Measurements from ENCODE around the gene CACYBP.
A peak's percentile ranks its signal among the peaks of the same experiment; 100 is the strongest.
"Not testable (repeated sequence)": the region's sequence is repeated elsewhere in the genome, so short reads cannot be mapped to it uniquely, and the experiment has no call there.

The CACYBP gene

DNA sequence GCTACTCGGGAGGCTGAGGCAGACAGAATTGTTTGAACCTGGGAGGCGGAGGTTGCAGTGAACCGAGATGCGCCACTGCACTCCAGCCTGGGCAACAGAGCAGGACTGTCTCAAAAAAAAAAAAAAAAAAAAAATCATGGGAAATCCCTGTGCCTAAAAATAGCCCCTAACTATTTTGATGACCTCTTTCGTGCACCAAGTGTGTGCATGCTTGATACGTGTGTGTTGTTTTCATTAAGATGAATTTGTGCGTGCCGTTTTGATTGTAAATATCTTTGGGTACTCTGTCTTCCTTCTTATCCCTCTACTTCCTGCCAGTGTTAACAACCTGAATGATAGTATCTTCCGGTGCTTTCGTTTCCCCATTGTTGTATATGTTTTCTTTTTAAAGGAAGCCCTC, 9.8 kb downstream of the CACYBP start:
- DNase-seq (ENCODE audit: low spot score): no peak

DNA sequence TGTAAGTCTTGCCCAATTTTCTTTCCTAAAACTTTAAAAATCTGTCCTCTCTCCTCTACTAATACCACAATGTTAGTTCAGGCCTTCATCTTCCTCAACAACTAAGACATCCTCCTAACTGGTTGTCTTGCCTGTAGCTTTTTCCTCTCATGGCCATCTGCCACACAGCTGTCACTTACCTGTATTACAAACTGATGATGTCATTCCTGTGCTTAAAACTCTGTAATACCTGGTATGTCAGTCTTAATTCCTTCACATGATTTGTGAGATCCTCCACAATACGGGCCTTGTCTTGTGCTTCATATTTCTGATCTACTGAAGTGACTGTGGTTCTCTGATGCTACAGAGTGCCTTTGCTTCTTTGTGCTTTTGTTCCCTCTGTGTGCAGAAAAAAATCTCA, 13.7 kb downstream of the CACYBP start:
- no peak for DNase-seq (ENCODE audit: low spot score)

DNA sequence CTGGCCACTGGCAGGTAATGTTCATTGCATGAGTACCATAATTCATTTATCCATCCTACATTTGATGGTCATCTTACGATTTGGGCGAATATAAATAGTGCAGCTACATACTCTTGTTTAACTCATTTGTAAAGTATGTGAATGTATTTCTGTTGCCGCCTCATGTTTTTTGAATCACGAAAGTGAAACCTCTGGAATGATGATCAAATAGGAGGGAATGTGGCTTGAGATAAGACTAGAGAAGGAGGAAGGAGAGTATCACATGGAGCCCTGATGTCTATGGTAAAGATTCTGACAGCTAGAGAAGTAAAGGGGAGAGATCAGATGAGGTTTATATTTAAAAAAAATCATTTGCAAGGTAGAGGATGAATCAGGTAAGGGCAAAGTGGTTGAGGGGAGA, 15.5 kb downstream of the CACYBP start:
- DNase-seq (ENCODE audit: low spot score): no peak

DNA sequence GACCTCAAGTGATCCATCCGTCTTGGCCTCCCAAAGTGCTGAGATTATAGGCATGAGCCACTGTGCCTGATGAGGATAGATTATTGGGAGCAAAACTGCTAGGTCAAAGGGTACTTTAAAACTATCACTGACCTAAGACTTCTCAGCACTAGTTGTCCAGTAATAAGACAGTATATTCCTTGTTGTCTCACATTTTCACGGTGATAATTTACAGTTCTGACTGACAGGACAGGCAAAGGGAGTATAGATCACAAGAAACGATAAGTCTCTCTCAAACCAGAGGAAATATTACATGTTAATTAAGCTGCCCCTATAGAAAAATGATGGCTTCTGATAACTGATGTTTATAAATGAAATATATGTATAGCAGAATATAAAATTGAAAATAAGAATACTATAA, 19.8 kb downstream of the CACYBP start:
- DNase-seq (ENCODE audit: low spot score): no peak

DNA sequence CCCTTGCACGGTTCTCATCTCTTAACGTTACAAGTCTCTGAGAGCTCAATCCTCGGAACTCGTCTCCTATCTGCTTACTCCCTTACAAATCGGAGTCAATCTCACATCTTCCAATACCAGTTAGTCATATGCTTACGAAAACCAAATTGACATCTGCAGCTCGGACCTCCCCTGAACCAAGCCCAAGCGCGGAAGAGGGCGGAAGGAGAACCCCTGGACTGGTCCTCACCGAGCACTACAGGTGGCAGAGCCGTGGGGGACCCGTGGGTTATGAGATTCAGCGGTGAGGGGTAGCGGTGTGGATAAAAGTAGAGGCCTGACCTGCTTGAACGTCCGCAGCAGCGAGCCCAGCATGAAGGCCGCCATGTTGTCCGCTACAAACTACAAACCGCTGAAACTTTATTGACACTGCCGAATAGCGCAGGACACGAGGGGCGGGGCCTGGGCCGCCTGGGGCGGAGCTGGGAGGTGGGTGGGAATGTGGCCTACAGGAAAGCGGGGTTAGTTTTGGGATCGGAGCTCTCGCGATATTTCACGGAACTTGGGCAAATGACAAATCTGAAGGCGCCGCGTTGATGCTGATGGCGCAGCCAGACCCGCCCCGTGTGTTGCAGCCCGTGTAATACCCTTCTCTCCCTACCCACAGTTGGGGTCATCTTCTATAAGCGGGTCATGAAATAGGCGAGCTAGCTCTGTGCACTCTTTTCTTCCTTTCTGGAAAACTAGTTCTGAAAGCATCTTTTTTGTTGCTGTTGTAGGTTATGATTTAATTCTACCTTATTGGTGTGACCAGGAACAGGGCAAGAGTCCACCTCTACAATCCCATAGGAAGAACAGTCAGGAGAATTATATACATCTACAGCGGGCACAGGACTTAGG, 23.5 kb downstream of the CACYBP start, which contains the start of gene MRPS14:
MRPS14 (minus strand) TSS at position 383 of the 879 bp plus-strand sequence; CDS start at position 366, 17 bp downstream.
- peak; percentile 97 for DNase-seq (ENCODE audit: low spot score)

DNA sequence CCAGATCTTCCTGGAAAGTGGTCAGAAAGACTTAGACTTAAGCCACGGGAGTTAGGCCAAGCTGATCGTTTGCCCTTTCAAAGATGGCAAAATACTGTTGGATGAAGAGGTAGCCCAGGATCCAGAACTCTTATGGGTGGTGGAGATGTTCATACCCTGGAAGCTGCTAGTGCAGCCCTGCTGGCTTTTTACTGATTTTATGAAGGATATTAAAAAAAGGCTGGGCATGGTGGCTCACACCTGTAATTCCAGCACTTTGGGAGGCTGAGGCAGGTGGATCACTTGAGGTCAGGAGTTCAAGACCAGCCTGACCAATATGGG, 24.1 kb downstream of the CACYBP start:
- not testable (repeated sequence) for DNase-seq (ENCODE audit: low spot score)

DNA sequence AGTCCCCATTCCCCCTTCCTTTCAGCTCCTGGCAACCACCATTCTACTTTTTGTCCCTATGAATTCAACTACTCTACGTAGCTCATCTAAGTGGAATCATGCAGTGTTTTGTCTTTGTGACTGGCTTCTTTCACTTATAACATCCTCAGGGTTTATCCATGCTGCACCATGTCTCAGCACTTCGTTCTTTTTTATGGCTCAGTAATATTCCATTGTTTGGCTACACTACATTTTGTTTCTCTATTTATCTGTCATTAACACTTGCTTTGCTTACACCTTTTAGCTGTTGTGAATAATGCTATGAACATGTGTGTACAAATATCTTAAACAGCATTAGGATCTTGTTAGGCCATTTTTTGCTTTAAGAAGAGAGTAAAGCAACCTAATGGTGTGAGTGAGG, 25.0 kb downstream of the CACYBP start:
- DNase-seq (ENCODE audit: low spot score): no peak

DNA sequence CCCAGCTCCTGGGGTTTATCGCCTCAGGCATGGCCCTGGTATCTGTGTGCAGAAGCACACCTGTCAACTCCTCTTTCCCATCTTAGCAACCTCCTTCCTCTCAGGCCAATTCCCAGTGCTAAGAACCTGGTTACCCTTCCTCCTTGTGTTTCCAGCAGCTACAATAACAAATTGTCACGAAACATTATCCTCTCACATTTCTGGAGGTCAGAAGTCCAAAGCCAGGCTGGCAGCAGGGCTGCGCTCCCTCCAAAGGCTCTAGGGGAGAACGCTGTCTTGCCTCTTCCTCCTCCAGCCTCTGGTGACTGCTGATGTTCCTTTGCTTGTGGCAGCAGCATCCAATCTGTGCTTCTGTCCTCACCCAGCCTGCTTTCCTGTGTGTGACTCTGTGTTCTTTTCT, 34.2 kb downstream of the CACYBP start:
- no peak for DNase-seq (ENCODE audit: low spot score)

DNA sequence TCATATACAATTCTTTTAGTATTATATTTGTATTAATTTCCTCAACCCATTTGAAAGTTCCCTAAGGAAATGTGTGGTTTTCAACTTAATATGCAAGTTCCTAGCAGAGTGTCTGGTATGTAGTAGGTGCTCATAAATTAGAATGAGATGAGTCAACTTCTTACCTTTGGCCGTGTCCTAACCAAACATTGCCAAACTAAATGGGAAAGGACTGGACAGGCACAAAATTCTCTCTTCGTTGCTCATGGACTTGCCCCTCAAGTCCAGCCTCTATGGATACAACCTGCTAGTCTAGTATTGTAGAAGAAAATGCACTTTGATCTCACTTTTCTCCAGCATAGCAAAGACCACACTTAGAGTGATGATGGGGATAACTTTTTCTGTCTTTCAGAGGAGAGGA, 35.0 kb downstream of the CACYBP start:
- no peak for DNase-seq (ENCODE audit: low spot score)

DNA sequence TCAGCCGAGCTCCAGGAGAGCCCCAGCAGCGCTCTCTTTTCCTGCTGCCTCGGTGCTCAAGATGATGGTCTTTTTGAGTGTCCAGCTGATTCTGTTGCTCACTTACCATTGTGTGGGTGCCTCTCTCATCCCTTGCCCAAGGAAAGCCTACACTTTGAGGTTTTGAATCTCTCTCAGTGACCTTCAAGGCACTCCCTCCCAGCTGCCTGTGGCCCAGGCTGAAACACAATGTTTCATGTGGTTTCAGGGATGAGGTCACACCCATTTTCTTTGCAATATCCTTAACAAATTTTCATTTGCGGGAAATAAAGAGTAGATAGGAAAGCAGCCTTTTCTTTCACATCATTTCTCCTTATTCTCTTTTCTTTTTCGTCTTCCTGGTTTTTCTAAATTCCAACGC, 36.1 kb downstream of the CACYBP start:
- DNase-seq (ENCODE audit: low spot score): no peak

DNA sequence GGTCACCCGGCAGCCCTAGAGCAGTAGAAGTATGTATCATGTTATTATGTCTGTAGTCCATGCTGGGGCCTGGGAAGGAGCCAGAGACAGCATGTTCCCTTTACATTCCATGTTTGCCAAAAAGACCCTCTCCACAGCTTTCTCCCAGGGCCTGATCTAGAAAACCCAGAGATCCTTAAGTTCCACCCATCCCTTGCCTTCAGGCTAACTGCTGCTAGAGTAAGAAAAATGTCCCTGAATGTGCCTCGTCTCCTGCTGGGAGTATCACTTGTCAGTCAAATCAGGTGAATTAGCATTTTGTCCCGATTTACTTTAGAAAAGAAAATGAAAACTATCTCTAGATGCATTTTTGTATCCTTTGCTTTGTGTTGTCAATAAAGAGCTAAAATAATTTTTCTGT, 36.7 kb downstream of the CACYBP start:
- no peak for DNase-seq (ENCODE audit: low spot score)

DNA sequence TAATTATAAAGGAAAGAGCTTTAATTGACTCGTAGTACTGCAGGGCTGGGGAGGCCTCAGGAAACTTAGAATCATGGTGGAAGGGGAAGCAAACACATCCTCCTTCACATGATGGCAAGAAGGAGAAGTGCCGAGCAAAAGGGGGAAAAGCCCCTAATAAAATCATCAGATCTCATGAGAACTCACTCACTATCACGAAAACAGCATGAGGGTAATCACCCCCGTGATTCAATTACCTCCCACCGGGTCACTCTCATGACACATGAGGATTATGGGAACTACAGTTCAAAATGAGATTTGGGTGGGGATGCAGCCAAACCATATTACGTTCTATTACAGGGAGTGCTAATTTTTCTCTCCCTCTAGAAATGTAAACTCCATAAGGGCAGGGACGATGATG, 37.7 kb downstream of the CACYBP start:
- DNase-seq (ENCODE audit: low spot score): no peak

DNA sequence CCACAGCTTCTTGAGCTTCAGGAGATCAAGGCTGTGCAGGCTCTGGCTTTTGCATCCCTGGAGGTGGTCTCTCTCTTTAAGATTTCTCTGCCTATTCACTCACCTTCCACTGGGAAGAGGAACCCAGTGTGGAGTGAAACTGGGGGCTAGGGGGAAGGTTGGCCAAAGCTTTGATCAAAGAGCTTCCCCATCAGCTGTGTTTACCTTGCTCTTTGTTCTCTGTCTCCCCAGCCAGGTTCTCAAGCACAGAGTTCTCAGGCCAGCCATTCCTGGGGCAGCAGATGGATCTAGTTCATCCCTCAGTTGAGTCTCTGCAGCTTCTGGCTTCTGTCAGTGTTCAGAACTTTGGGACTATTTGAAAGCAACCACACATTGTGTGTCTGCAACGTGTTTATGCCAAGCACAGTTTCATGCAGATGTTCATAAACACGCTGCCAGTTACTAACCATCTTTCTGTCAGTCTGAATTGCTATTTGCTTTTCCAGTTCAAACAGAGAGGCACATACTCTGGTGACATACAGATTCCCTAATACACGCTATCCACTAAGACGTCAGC, 40.7 kb downstream of the CACYBP start:
- no peak for DNase-seq (ENCODE audit: low spot score)

DNA sequence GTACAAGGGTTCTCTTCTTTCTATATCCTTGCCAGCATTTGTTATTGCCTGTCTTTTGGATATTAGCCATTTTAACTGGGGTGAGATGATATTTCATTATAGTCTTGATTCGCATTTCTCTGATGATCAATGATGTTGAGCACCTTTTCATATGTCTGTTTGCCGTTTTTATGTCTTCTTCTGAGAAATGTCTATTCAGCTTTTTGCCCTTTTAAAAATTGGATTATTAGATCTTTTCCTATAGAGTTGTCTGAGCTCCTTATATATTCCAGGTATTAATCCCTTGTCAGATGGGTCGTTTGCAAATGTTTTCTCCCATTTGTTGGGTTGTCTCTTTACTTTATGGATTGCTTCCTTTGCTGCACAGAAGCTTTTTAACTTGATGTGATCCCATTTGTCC, 42.9 kb downstream of the CACYBP start:
- DNase-seq (ENCODE audit: low spot score): no peak

DNA sequence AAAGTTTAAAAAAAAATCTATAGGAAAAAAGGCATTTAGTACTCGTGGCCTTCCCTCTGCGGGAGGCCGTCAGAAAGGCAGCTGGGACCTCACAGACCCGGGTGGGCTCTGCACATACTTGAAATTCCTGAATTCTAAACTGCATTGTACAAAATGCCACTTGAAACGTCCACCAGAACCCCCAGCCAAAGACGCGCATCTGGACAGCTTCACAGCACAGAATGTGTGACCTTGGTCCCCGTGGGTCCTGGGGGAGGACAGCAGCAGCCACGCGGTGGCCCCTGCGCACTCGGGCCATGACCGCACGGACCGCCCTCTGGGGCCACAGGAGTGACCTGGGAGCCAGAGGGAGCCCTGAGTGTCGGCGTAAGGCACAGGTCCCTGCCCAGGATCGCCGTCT, 44.1 kb downstream of the CACYBP start:
- DNase-seq (ENCODE audit: low spot score): no peak

DNA sequence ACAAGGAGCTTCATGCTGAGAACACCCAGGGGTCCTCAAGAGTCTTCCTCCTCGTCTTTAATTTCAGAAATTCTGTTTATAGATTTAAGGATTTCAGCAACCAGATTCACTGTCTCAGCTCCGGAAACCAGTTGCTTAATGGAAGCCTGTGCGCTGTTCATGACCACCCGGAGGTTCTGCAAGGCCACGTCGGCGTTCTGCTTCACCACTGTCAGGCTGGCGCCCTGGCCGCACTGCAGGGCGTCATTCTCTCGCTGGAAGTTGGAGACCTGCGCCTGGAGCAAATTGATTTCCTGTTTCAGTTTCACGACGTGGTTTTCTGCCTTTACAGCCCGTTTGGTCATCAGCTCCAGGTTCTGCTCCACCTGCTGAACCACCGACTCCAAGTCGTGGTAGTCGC, 44.8 kb downstream of the CACYBP start:
- DNase-seq (ENCODE audit: low spot score): not testable (repeated sequence)

DNA sequence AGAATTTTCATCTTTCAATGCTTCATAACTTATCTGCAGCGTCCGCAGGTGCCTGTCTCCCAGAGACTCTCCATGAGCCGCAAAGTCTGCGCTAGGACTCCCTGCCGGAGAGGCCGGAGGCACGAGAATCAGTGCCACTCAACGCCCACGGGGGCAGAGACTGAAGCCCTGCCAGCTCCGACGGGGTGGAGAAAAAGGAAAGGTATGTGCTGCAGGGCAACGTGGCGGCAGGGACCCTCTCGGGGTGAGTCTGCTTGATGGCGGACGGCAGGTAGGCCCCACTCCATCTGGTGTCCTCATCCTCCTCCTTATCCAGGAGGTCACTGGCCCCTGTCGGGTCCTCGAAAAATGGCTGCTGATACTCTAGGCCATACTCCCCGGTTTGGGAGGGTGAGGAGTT, 45.4 kb downstream of the CACYBP start:
- no peak for DNase-seq (ENCODE audit: low spot score)

DNA sequence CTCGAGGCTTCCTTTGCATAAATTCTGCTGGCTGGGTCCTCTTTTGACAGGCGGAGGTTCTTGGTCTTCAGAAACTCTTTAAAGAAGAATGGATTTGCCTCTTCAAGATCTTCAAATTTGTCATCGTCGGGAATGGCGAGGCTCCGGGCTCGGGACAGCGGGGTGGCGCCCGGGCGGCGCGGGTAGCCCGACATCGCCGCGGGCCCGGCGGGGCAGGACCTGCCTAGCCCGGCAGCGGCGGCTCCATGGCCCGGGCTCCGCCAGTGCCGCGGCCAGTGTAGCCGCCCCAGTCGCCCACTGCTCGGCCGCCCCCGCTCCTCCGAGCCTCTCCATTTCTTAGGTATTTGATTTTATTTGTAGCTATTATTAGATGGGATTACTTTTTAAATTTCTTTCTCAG, 45.8 kb downstream of the CACYBP start:
- DNase-seq (ENCODE audit: low spot score): no peak

DNA sequence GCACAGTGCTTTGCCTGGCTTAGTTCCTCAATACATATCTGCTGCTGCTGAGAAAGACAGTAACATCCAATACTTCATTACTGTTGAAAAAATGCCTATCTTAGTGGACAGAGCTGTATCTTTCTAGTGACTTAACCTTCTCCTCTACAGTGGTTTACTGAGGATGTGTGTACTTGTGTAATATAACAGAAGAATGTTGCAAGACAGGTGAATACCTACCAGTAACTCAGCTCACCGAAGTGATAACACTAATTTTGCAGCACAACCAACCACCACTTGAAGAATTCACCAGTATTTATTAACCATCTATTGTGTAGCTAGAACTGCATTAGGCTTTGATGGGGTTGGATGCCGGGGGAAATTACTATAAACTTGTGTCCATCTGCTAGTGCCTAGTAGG, 51.2 kb downstream of the CACYBP start:
- DNase-seq (ENCODE audit: low spot score): no peak

DNA sequence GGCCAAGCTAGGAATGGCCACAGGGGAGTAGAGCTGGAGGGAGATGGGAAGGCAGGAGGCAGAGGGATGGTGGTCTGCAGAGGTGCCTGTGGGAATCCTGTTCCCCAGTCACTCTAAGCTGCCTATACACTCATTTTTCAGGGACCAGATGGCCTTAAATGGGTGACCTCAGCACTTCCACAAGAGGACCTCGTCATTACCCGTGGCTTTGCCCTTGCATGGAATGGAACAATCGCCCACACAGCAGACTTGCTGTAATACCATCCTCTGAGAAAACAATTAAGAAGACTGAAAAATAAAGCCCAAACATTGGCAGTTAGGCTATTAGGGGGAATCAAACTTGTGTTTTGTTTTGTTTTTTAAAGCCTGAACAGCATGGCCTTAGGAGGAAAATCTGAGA, 55.0 kb downstream of the CACYBP start:
- no peak for DNase-seq (ENCODE audit: low spot score)

Data from hematopoietic multipotent progenitor cell treated with erythropoietin and hydrocortisone succinate and interleukin-3 and kit ligand, for 15 days (in vitro differentiated cells).